NCI-H526 (cell line): ENCODE measurements around the gene ACACA.
"Not testable (repeated sequence)": the region's sequence is repeated elsewhere in the genome, so short reads cannot be mapped to it uniquely, and the experiment has no call there.

ENCODE experiments used
- DNase-seq, 2 experiments: peaks; one replicate each; lab custom pipeline; 2025; lab: John Stamatoyannopoulos, UW

Gene ACACA

GRCh38 chr17:37177254-37177870 is 229.3 kb downstream of the ACACA start:
- DNase-seq = peak; percentile 75 to 85

GRCh38 chr17:37176723-37177122 is 229.9 kb downstream of the ACACA start:
- DNase-seq = no peak

- peak in 1 of 2 experiments; percentile 31 for DNase-seq
These were observed 232.4 kb downstream of the ACACA start for GRCh38 chr17:37174205-37174604.

GRCh38 chr17:37170881-37171425 is 235.7 kb downstream of the ACACA start:
- no peak for DNase-seq

GRCh38 chr17:37168731-37169353 is 237.8 kb downstream of the ACACA start:
- DNase-seq = peak; percentile 9 to 24

GRCh38 chr17:37167756-37168155 is 238.9 kb downstream of the ACACA start:
- no peak for DNase-seq

- DNase-seq = no peak
These were observed 242.6 kb downstream of the ACACA start for GRCh38 chr17:37164057-37164456.

GRCh38 chr17:37162800-37163199 is 243.8 kb downstream of the ACACA start:
- DNase-seq = no peak

GRCh38 chr17:37160944-37161343 is 245.7 kb downstream of the ACACA start:
- DNase-seq = no peak

GRCh38 chr17:37158290-37158689 is 248.3 kb downstream of the ACACA start:
- DNase-seq = no peak

- DNase-seq = no peak
These were observed 258.5 kb downstream of the ACACA start for GRCh38 chr17:37148156-37148555.

GRCh38 chr17:37147301-37147812 is 259.3 kb downstream of the ACACA start:
- peak; percentile 73 to 78 for DNase-seq

GRCh38 chr17:37146086-37147064 is 260.3 kb downstream of the ACACA start:
- peak; percentile 58 to 62 for DNase-seq

- DNase-seq = no peak
These were observed 262.4 kb downstream of the ACACA start for GRCh38 chr17:37144075-37144701.

- not testable (repeated sequence) for DNase-seq
These were observed 263.1 kb downstream of the ACACA start for GRCh38 chr17:37143558-37143957.

GRCh38 chr17:37142294-37142896 is 264.2 kb downstream of the ACACA start:
- DNase-seq = no peak

GRCh38 chr17:37138571-37139120 is 268.0 kb downstream of the ACACA start:
- no peak for DNase-seq

GRCh38 chr17:37137906-37138514 is 268.6 kb downstream of the ACACA start:
- DNase-seq = no peak

- DNase-seq = no peak
These were observed 269.5 kb downstream of the ACACA start for GRCh38 chr17:37137070-37137610.

GRCh38 chr17:37135576-37135975 is 271.1 kb downstream of the ACACA start:
- no peak for DNase-seq
